Sigmoid colon (tissue), 3 donors: ENCODE data around the gene TMEM94.

ENCODE experiments used
- POLR2A ChIP-seq, 2 donors: fragments of 450-650 bp; IDR thresholded peaks; one replicate each; pipeline ENCODE4 v1.6.1; 2016; ENCODE audit warnings: antibody characterized with exemption in 2 of 2, mild to moderate bottlenecking in 2 of 2, moderate library complexity in 2 of 2
- TF ChIP-seq, protein P1 (sequence below), 4 experiments: fragments of 450-650 bp in 3 of 4; fragments of 200-600 bp in 1 of 4; IDR thresholded peaks; one replicate each; pipeline ENCODE4 v1.5.1; 2016 to 2019; ENCODE audit warnings: antibody characterized with exemption in 4 of 4, mild to moderate bottlenecking in 3 of 4, moderate library complexity in 2 of 4

DNA sequence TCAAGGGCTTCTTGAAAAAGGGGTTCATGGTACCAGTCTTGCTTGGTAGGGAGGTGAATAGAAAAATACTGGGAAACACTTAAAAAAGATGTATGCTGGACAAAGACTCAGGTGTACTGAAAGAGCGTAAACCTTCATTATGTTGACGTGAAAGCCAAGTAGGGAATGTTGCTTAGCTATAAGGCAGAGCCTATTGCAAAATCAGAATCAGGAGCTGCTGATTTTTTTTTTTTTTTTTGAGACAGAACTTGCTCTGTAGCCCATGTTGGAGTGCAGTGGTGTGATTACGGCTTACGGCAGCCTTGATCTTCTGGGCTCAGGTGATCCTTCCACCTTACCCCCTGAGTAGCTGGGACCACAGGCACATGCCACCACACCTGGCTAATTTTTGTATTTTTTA is 3.9 kb downstream of the TMEM94 start:
- no peak for TF ChIP-seq POLR2A (IDR thresholded peaks at IDR 0.05)
- TF ChIP-seq, protein P1, sequence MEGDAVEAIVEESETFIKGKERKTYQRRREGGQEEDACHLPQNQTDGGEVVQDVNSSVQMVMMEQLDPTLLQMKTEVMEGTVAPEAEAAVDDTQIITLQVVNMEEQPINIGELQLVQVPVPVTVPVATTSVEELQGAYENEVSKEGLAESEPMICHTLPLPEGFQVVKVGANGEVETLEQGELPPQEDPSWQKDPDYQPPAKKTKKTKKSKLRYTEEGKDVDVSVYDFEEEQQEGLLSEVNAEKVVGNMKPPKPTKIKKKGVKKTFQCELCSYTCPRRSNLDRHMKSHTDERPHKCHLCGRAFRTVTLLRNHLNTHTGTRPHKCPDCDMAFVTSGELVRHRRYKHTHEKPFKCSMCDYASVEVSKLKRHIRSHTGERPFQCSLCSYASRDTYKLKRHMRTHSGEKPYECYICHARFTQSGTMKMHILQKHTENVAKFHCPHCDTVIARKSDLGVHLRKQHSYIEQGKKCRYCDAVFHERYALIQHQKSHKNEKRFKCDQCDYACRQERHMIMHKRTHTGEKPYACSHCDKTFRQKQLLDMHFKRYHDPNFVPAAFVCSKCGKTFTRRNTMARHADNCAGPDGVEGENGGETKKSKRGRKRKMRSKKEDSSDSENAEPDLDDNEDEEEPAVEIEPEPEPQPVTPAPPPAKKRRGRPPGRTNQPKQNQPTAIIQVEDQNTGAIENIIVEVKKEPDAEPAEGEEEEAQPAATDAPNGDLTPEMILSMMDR (IDR thresholded peaks at IDR 0.05): no peak
